Measurements from ENCODE around the gene NTM.

DNA sequence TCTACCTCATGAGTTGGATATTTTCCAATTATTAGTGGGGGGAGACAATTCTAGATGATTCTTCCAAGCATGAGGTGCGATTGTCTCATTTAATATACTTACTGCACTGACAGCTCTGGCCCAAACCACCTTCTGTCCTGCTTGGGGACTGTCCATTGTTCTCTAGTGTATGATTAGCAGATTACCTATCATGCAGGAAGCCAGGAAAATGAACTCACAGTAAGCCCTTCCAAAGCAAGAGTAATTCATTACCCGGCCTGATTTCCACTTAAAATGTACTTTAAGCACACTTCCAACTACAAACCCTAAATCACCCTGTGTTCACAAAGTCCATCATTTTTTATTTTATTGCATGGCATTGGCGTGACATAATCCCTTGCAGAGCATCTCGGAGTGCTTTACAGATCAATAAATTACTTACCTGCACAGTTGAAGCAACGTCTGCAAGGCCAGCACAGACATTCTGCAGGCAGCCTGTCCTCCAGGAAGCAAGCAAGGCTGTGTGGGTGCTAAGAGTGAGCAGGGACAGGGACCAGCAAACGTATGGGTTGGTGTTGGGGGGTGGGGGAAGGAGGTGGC is 838.2 kb downstream of the NTM start:
- no peak for TF ChIP-seq POLR2A (IDR thresholded peaks at IDR 0.05; ENCODE audit: low read depth, low read length)
- TF ChIP-seq EZH2 (IDR thresholded peaks at IDR 0.05; ENCODE audit: borderline replicate concordance, low read depth, low read length, severe bottlenecking), result no peak
- TF ChIP-seq CTCF (IDR thresholded peaks at IDR 0.05; ENCODE audit: extremely low read depth in 1 of 2, insufficient read depth in 1 of 2, low read depth in 1 of 2, low read length in 2 of 2), result no peak
- TF ChIP-seq GATA2 (IDR thresholded peaks at IDR 0.05; ENCODE audit: insufficient read depth, insufficient read length, low read depth, low read length), result no peak
- TF ChIP-seq POLR2AphosphoS5 (IDR thresholded peaks at IDR 0.05; ENCODE audit: insufficient read depth, low read depth, low read length), result no peak

Measured in endothelial cell of umbilical vein (primary cell).